Mesenchymal stem cell (in vitro differentiated cells and primary cell): Measurements from ENCODE around the gene GIMD1.

ENCODE experiments used
- DNase-seq: peaks from one replicate; pipeline ENCODE4 v3.0.0-alpha.2; 2013
- H2AFZ ChIP-seq: one replicate; pipeline ENCODE4 v1.6.1; 2013; ENCODE audit warnings: low read depth, mild to moderate bottlenecking, control low read depth, inconsistent platforms, low read length, moderate library complexity
- H2AK5ac ChIP-seq: 2 replicates; pipeline ENCODE4 v1.6.1; 2013; ENCODE audit warnings: low read length, moderate library complexity, mild to moderate bottlenecking, inconsistent platforms; ENCODE audit not compliant: severe bottlenecking
- H2BK120ac ChIP-seq: one replicate; pipeline ENCODE4 v1.6.1; 2013; ENCODE audit warnings: low read depth, mild to moderate bottlenecking, inconsistent platforms, low read length, moderate library complexity
- H2BK12ac ChIP-seq, 2 experiments: one replicate each; pipeline ENCODE4 v1.6.1; 2013; ENCODE audit warnings: inconsistent platforms in 2 of 2, low read length in 2 of 2, mild to moderate bottlenecking in 2 of 2, moderate library complexity in 2 of 2, control low read depth in 1 of 2
- H2BK15ac ChIP-seq: one replicate; pipeline ENCODE4 v1.6.1; 2013; ENCODE audit warnings: mild to moderate bottlenecking, low read depth, inconsistent platforms; ENCODE audit not compliant: poor library complexity, severe bottlenecking
- H2BK5ac ChIP-seq: 2 replicates; pipeline ENCODE4 v1.6.1; 2013; ENCODE audit warnings: low read depth, mild to moderate bottlenecking, low read length, control low read depth, inconsistent platforms; ENCODE audit not compliant: poor library complexity, severe bottlenecking
- H3K14ac ChIP-seq, 2 experiments: one replicate each; pipeline ENCODE4 v1.6.1; 2013; ENCODE audit warnings: inconsistent platforms in 2 of 2, low read length in 2 of 2, control low read depth in 1 of 2, mild to moderate bottlenecking in 1 of 2, moderate library complexity in 1 of 2
- H3K18ac ChIP-seq, 2 experiments: one replicate each; pipeline ENCODE4 v1.6.1; 2013; ENCODE audit warnings: inconsistent platforms in 2 of 2, low read length in 2 of 2, control low read depth in 1 of 2, low read depth in 1 of 2, mild to moderate bottlenecking in 1 of 2
- H3K23ac ChIP-seq, 2 experiments: one replicate each; pipeline ENCODE4 v1.6.1; 2013; ENCODE audit warnings: inconsistent platforms in 2 of 2, low read length in 2 of 2, mild to moderate bottlenecking in 2 of 2, moderate library complexity in 2 of 2, control low read depth in 1 of 2
- H3K27ac ChIP-seq: 2 replicates; pipeline ENCODE4 v1.5.1; 2013; ENCODE audit warnings: mild to moderate bottlenecking, moderate library complexity, low read length, control low read depth, inconsistent platforms; ENCODE audit not compliant: poor library complexity, severe bottlenecking
- H3K27me3 ChIP-seq, 2 experiments: 2 replicates each; pipeline versions ENCODE4 v1.6.1 to v1.7.0; 2013; ENCODE audit warnings: low read length in 2 of 2, mild to moderate bottlenecking in 2 of 2, moderate library complexity in 2 of 2, control low read depth in 1 of 2, inconsistent platforms in 1 of 2; ENCODE audit not compliant: control insufficient read depth in 1 of 2, insufficient read depth in 1 of 2
- H3K36me3 ChIP-seq, 2 experiments: 2 replicates each; pipeline versions ENCODE4 v1.6.1 to v1.7.0; 2013; ENCODE audit warnings: low read length in 2 of 2, control low read depth in 1 of 2, inconsistent platforms in 1 of 2, low read depth in 1 of 2, mild to moderate bottlenecking in 1 of 2; ENCODE audit not compliant: insufficient read depth in 2 of 2, control insufficient read depth in 1 of 2
- H3K4ac ChIP-seq, 2 experiments: one replicate each; pipeline ENCODE4 v1.6.1; 2013; ENCODE audit warnings: inconsistent platforms in 2 of 2, low read length in 2 of 2, mild to moderate bottlenecking in 2 of 2, moderate library complexity in 2 of 2, control low read depth in 1 of 2, low read depth in 1 of 2
- H3K4me1 ChIP-seq: 2 replicates; pipeline ENCODE4 v1.6.1; 2013; ENCODE audit warnings: low read depth, low read length, control low read depth; ENCODE audit not compliant: control insufficient read depth, insufficient read depth
- H3K4me2 ChIP-seq: 2 replicates; pipeline ENCODE4 v1.6.1; 2013; ENCODE audit warnings: low read length, mild to moderate bottlenecking, inconsistent platforms; ENCODE audit not compliant: poor library complexity, severe bottlenecking
- H3K4me3 ChIP-seq, 2 experiments: 2 replicates each; pipeline versions ENCODE4 v1.5.1 to v1.7.0; 2013; ENCODE audit warnings: low read length in 2 of 2, mild to moderate bottlenecking in 2 of 2, control low read depth in 1 of 2, low read depth in 1 of 2; ENCODE audit not compliant: insufficient read depth in 1 of 2
- H3K79me1 ChIP-seq: replicated peaks from 2 replicates; pipeline ENCODE4 v1.6.1; 2013; ENCODE audit warnings: mild to moderate bottlenecking, control low read depth, low read length, inconsistent platforms; ENCODE audit not compliant: poor library complexity, severe bottlenecking
- H3K9ac ChIP-seq: 2 replicates; pipeline ENCODE4 v1.7.0; 2013; ENCODE audit warnings: mild to moderate bottlenecking, low read length, moderate library complexity
- H3K9me3 ChIP-seq: 2 replicates; pipeline ENCODE4 v1.7.0; 2013; ENCODE audit warnings: mild to moderate bottlenecking, low read length; ENCODE audit not compliant: control insufficient read depth
- H4K8ac ChIP-seq: one replicate; pipeline ENCODE4 v1.6.1; 2013; ENCODE audit warnings: inconsistent platforms, mild to moderate bottlenecking, low read length, moderate library complexity
- H4K91ac ChIP-seq: one replicate; pipeline ENCODE4 v1.6.1; 2013; ENCODE audit warnings: mild to moderate bottlenecking, low read length, inconsistent platforms
- WGBS: methylation state at CpG from one replicate; pipeline ENCODE4 v1.1.7; 2013; ENCODE audit warnings: mixed read lengths; 5-methylcytosine and 5-hydroxymethylcytosine counted together

The GIMD1 gene

DNA sequence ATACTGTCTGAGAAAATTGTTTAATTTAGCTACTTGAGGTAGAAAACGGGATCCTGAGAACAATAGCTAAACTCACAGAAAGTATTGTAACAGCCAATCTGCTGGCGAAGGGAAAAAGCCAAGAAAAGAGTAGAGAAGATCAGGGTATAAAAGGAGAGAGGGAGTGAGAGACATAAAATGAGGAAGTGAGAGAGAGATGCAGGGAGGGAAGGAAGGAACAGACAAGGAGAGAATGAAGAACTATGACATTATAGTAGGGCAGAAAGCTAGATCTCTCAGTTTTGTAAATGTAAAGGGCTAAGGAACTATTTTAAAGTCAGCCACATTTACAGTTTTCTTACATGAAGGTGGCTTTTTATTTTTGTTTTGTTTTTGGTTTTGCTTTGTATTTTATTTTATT lies 1.6 kb upstream of the GIMD1 start:
- H3K14ac ChIP-seq: no peak overlapping the region
- peak overlapping the region; percentile 82 for H3K9ac ChIP-seq
- H3K23ac ChIP-seq: no peak overlapping the region
- H2AFZ ChIP-seq: no peak overlapping the region
- H2BK120ac ChIP-seq: no peak overlapping the region
- no peaks in the 10 kb centered on the region for H3K4me1 ChIP-seq
- no peak overlapping the region for H4K91ac ChIP-seq
- no peaks in the 10 kb centered on the region for H3K79me1 ChIP-seq
- no peak for DNase-seq
- no peak overlapping the region for H3K4me2 ChIP-seq
- H3K36me3 ChIP-seq: no peaks in the 10 kb centered on the region
- H4K8ac ChIP-seq: no peak overlapping the region
- H3K27ac ChIP-seq: no peak overlapping the region
- no peak overlapping the region for H3K4ac ChIP-seq
- H3K4me3 ChIP-seq: no peak overlapping the region
- H2BK15ac ChIP-seq: no peak overlapping the region
- H3K9me3 ChIP-seq: peaks cover 2% of the 10 kb centered on the region
- no peaks in the 10 kb centered on the region for H3K27me3 ChIP-seq
- H2AK5ac ChIP-seq: no peak overlapping the region
- no peak overlapping the region for H3K18ac ChIP-seq
- 88% methylated on average over 2 of the region's 2 CpGs for WGBS
- no peak overlapping the region for H2BK5ac ChIP-seq
- no peak overlapping the region for H2BK12ac ChIP-seq

DNA sequence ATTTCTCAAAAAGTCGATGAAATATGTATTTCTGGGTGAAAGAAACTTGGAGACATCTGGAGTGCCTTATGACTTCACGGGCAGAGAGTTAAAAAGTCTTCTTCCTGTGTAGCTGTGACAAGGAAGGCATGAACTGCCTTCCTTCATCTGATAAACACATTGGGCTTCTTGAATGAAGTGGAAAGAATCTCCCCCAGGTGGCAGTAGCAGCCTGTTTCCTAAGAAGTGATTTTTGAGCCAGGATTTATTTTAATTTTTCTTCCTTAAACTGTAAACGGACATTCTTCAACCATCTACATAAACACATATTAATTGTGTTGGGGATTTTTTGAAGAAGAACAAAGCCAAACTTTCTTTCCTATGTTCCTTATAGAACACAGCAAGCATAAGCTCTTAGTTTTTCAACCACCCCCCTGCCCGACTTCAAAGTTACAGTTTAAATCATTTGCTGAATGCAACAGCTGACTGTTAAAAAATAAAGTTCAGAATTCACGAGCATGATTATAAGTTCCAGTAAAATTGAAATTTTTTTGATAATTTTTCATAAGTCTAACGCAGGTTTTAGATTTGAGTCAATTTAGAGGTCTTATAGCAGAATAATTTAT lies 980 bp upstream of the GIMD1 start:
- WGBS: 47% methylated on average over 5 of the region's 6 CpGs
- Histone ChIP-seq H2AK5ac (no peak overlapping the region), H3K4me1 (no peaks in the 10 kb centered on the region), H3K4ac (no peak overlapping the region), H3K14ac (no peak overlapping the region), H4K91ac (no peak overlapping the region), H2BK5ac (no peak overlapping the region), H4K8ac (no peak overlapping the region), H3K4me3 (no peak overlapping the region), H3K79me1 (no peaks in the 10 kb centered on the region), H2AFZ (no peak overlapping the region), H3K9ac (peak overlapping the region; percentile 82), H3K4me2 (peak overlapping the region; percentile 37), H3K27me3 (no peaks in the 10 kb centered on the region), H3K36me3 (no peaks in the 10 kb centered on the region), H2BK15ac (no peak overlapping the region), H2BK12ac (no peak overlapping the region), H3K27ac (no peak overlapping the region), H3K18ac (no peak overlapping the region), H3K23ac (no peak overlapping the region), H3K9me3 (peaks cover 2% of the 10 kb centered on the region), H2BK120ac (no peak overlapping the region)
- DNase-seq: peak; percentile 78

DNA sequence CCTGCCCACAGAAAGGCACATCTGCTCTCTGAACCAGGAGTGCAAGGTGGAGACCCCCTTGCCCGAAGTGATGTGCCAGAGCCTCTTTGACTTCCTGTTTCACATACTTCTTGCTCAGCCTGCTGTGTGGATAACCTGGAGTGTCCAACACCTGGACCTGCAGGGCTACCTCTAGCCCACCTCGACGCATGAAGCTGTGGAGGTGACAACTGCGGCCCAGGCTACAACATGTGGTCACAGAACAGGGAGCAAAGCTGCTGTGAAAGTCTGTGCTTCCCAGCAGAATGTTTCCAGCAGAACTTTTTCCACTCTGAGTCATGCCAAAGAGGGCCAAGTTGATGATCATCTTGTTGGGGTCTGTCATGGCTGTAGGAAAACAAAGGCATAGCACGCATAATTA lies 1.5 kb downstream of the GIMD1 start:
- H3K4me2 ChIP-seq: no peak overlapping the region
- H2AK5ac ChIP-seq: no peak overlapping the region
- no peak overlapping the region for H2BK15ac ChIP-seq
- H2BK5ac ChIP-seq: no peak overlapping the region
- H3K4ac ChIP-seq: no peak overlapping the region
- no peak overlapping the region for H3K9ac ChIP-seq
- H3K4me3 ChIP-seq: no peak overlapping the region
- H3K18ac ChIP-seq: no peak overlapping the region
- no peak overlapping the region for H2BK120ac ChIP-seq
- no peak overlapping the region for H3K23ac ChIP-seq
- H3K36me3 ChIP-seq: no peaks in the 10 kb centered on the region
- 96% methylated on average over 5 of the region's 5 CpGs for WGBS
- H4K91ac ChIP-seq: no peak overlapping the region
- no peak overlapping the region for H4K8ac ChIP-seq
- peaks cover 2% of the 10 kb centered on the region for H3K9me3 ChIP-seq
- no peak for DNase-seq
- H3K27ac ChIP-seq: no peak overlapping the region
- H3K4me1 ChIP-seq: no peaks in the 10 kb centered on the region
- H2AFZ ChIP-seq: no peak overlapping the region
- H3K27me3 ChIP-seq: no peaks in the 10 kb centered on the region
- no peaks in the 10 kb centered on the region for H3K79me1 ChIP-seq
- H2BK12ac ChIP-seq: peak overlapping the region in 1 of 2 experiments; percentile 59
- no peak overlapping the region for H3K14ac ChIP-seq

DNA sequence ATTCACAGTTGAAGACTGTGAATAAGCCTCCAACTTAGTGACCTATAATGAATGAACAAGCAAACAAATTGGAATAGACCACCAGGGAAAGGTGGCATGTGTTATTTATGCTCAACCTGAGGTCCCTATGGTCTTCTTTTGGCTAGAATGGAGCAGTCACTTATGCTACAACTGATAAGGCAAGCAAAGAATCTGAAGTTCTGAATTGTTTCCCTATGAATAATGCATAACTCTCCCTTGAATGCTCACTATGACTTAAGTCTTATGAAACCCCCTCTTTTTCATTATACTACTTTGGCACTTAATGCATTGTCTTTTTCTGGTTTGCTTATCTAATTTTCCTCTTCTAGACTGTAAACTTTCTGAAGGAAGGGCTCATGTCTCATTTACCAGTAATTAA lies 2.6 kb downstream of the GIMD1 start:
- Histone ChIP-seq H3K18ac (peak overlapping the region in 1 of 2 experiments; percentile 30), H4K91ac (no peak overlapping the region), H3K4ac (no peak overlapping the region), H2BK120ac (no peak overlapping the region), H3K9me3 (peaks cover 2% of the 10 kb centered on the region), H3K14ac (no peak overlapping the region), H3K9ac (no peak overlapping the region), H3K4me3 (no peak overlapping the region), H3K27ac (peak overlapping the region; percentile 15), H2AK5ac (no peak overlapping the region), H3K4me1 (no peaks in the 10 kb centered on the region), H2BK15ac (no peak overlapping the region), H4K8ac (no peak overlapping the region), H3K27me3 (no peaks in the 10 kb centered on the region), H3K79me1 (no peaks in the 10 kb centered on the region), H2BK12ac (no peak overlapping the region), H3K23ac (no peak overlapping the region), H2BK5ac (no peak overlapping the region), H3K4me2 (no peak overlapping the region), H2AFZ (no peak overlapping the region), H3K36me3 (no peaks in the 10 kb centered on the region)
- DNase-seq: no peak
